ENCODE results near the gene BTC. TPM values are rescaled to one million over a fixed set of nuclear protein-coding genes. Genes with fewer than 3 reads are reported as not detected.
A peak's percentile ranks its signal among the peaks of the same experiment; 100 is the strongest.

The BTC gene
- polyA plus RNA-seq, 4 donors = 1.3 to 6.4 (median 3.1) TPM

DNA sequence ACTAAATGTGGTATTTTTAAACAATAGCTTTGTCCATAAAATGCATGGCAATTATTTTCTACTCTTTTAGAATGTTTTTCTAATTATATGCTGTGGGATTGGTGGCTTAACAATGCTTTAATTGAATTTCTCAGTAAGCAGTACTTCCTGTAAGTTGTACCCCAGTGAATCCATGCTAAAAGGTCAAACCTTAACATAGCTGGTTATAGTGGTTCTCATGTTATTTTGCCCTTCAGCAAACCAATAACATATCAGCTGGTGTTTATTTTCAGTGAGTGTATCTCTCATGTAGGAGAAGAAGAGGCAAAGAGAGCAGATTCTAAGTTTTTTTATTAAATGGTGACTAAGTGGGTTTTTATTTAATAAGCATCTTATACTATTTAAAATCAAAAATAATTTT lies 41.5 kb downstream of the BTC start:
- peaks cover 0 to 3% (median 0%) of the 10 kb centered on the region in 3 donors for H3K36me3 ChIP-seq (ENCODE audit: control insufficient read depth in 3 of 3, insufficient read depth in 2 of 3, low read depth in 1 of 3, low read length in 3 of 3)
- no peaks in the 10 kb centered on the region for H3K9me3 ChIP-seq (ENCODE audit: control insufficient read depth in 2 of 2, insufficient read depth in 1 of 2, low read depth in 1 of 2, low read length in 1 of 2)
- FAIRE-seq (no peak), DNase-seq (no peak)
- H3K4me3 ChIP-seq (ENCODE audit: low read depth in 1 of 3, low read length in 3 of 3) = no peak overlapping the region
- no peaks in the 10 kb centered on the region for H3K4me1 ChIP-seq (ENCODE audit: control insufficient read depth in 3 of 3, insufficient read depth in 2 of 3, low read depth in 1 of 3, low read length in 2 of 3)
- no peaks in the 10 kb centered on the region for H3K27me3 ChIP-seq (ENCODE audit: control insufficient read depth in 3 of 3, insufficient read depth in 3 of 3, low read length in 3 of 3)
- no peak overlapping the region for H3K27ac ChIP-seq (ENCODE audit: low read depth in 1 of 3, low read length in 2 of 3)

DNA sequence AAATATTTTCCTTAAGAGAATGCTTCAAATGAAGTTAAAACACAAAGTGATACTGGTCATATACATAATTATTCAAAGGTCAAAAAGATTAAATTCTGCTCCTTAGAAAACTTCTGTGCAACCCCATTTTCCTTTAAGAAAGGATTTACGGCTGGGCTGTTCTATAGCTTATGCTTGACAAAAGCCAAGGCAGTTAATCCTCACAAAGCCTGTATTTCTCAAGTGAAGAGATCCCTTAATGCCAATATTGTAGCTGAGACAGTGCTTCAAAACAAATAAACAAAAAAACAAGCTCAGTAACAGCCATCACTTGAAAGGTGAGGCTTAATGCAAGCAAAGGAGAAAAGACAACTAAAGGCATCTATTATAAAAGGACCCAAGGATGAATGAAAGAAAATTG lies 42.5 kb downstream of the BTC start:
- no peaks in the 10 kb centered on the region for H3K4me1 ChIP-seq (ENCODE audit: control insufficient read depth in 3 of 3, insufficient read depth in 2 of 3, low read depth in 1 of 3, low read length in 2 of 3)
- 95 to 98% (median 95%) methylated on average over 1 of the region's 1 CpG for WGBS, 3 donors
- no peak overlapping the region for H3K27ac ChIP-seq (ENCODE audit: low read depth in 1 of 3, low read length in 2 of 3)
- peaks cover 0 to 6% (median 0%) of the 10 kb centered on the region in 3 donors for H3K36me3 ChIP-seq (ENCODE audit: control insufficient read depth in 3 of 3, insufficient read depth in 2 of 3, low read depth in 1 of 3, low read length in 3 of 3)
- FAIRE-seq (no peak), DNase-seq (no peak)
- no peak overlapping the region for H3K4me3 ChIP-seq (ENCODE audit: low read depth in 1 of 3, low read length in 3 of 3)
- no peaks in the 10 kb centered on the region for H3K9me3 ChIP-seq (ENCODE audit: control insufficient read depth in 2 of 2, insufficient read depth in 1 of 2, low read depth in 1 of 2, low read length in 1 of 2)
- H3K27me3 ChIP-seq (ENCODE audit: control insufficient read depth in 3 of 3, insufficient read depth in 3 of 3, low read length in 3 of 3) = no peaks in the 10 kb centered on the region

DNA sequence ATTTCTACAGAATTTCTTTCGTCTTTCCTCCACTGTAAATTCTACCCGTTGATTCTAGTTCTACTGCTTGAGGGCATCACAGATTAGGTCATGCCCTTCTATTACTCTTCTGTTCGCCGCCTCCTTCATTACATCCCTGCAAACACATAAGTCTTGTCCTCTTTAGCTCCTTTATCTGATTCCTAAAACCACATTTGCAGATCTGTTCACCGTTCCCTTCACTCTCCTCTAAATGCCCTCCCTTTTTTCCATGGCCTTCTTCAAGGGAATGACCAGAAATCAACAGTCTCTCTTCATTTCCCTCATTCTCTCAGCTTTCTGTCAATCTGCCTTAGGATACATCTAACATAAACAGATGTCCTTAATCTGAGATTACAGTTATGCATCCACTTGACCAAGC lies 43.1 kb downstream of the BTC start:
- Histone ChIP-seq H3K36me3 (ENCODE audit: control insufficient read depth in 3 of 3, insufficient read depth in 2 of 3, low read depth in 1 of 3, low read length in 3 of 3) (peaks cover 0 to 6% (median 0%) of the 10 kb centered on the region in 3 donors), H3K27me3 (ENCODE audit: control insufficient read depth in 3 of 3, insufficient read depth in 3 of 3, low read length in 3 of 3) (no peaks in the 10 kb centered on the region), H3K9me3 (ENCODE audit: control insufficient read depth in 2 of 2, insufficient read depth in 1 of 2, low read depth in 1 of 2, low read length in 1 of 2) (no peaks in the 10 kb centered on the region), H3K4me3 (ENCODE audit: low read depth in 1 of 3, low read length in 3 of 3) (no peak overlapping the region), H3K4me1 (ENCODE audit: control insufficient read depth in 3 of 3, insufficient read depth in 2 of 3, low read depth in 1 of 3, low read length in 2 of 3) (no peaks in the 10 kb centered on the region), H3K27ac (ENCODE audit: low read depth in 1 of 3, low read length in 2 of 3) (no peak overlapping the region)
- no peak for DNase-seq
- WGBS, 3 donors = 71 to 86% (median 74%) methylated on average over 5 of the region's 5 CpGs
- no peak for FAIRE-seq

DNA sequence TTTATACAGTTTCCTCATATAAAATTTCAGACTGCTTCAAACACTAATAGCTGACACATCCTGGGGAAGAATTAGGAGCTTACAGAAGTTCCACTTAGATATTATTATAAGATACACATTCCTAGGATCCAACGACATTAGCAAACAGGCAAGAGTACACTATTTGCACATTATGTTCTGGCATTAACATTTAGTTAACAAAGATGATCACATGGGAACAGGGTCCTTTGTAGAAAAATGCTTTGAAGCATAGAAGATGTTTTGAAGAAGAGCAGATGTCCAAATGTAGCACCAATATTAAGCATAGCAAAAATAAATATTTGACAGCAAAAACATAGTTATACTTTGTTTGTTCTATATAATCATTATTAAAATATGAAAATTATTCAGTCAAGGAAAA lies 52.1 kb downstream of the BTC start:
- no peaks in the 10 kb centered on the region for H3K4me1 ChIP-seq (ENCODE audit: control insufficient read depth in 3 of 3, insufficient read depth in 2 of 3, low read depth in 1 of 3, low read length in 2 of 3)
- no peaks in the 10 kb centered on the region for H3K27me3 ChIP-seq (ENCODE audit: control insufficient read depth in 3 of 3, insufficient read depth in 3 of 3, low read length in 3 of 3)
- H3K9me3 ChIP-seq (ENCODE audit: control insufficient read depth in 2 of 2, insufficient read depth in 1 of 2, low read depth in 1 of 2, low read length in 1 of 2) = no peaks in the 10 kb centered on the region
- DNase-seq (no peak), FAIRE-seq (no peak)
- WGBS, 3 donors = 40 to 58% (median 55%) methylated on average over 1 of the region's 1 CpG
- H3K27ac ChIP-seq (ENCODE audit: low read depth in 1 of 3, low read length in 2 of 3) = no peak overlapping the region
- peaks cover 0 to 2% (median 0%) of the 10 kb centered on the region in 3 donors for H3K36me3 ChIP-seq (ENCODE audit: control insufficient read depth in 3 of 3, insufficient read depth in 2 of 3, low read depth in 1 of 3, low read length in 3 of 3)
- H3K4me3 ChIP-seq (ENCODE audit: low read depth in 1 of 3, low read length in 3 of 3) = no peak overlapping the region

DNA sequence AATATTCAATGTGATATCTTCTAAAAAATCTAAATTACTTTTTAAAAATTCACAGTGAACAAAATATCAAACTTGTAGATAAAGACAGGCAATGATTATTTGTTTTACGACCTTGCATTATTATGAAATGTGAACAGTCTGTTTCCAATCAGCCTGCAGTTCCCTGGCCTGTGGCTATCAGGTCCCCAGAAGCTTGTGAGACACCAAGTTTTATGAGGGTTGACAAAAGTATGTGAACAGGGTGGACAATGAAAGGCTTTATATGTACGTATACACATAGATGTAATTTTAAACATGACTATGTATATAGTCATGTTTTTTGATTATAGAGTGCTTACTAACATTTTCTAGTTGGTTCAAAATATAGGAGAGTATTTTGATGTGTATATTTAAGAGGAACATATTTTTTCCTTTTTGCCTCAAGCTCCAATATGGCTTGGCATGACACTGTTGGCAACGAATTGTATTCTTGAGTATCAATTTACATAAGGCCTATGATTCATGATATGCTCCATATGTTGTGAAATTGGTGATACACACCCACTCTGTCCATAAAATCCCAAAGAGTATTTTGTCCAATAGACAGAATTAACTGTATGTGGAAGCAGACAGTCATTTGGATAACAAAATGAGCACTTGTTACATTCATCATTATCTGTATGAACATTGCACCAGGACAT lies 55.7 kb downstream of the BTC start:
- Histone ChIP-seq H3K27me3 (ENCODE audit: control insufficient read depth in 3 of 3, insufficient read depth in 3 of 3, low read length in 3 of 3) (no peaks in the 10 kb centered on the region), H3K4me3 (ENCODE audit: low read depth in 1 of 3, low read length in 3 of 3) (no peak overlapping the region), H3K9me3 (ENCODE audit: control insufficient read depth in 2 of 2, insufficient read depth in 1 of 2, low read depth in 1 of 2, low read length in 1 of 2) (no peaks in the 10 kb centered on the region), H3K36me3 (ENCODE audit: control insufficient read depth in 3 of 3, insufficient read depth in 2 of 3, low read depth in 1 of 3, low read length in 3 of 3) (no peaks in the 10 kb centered on the region), H3K27ac (ENCODE audit: low read depth in 1 of 3, low read length in 2 of 3) (no peak overlapping the region), H3K4me1 (ENCODE audit: control insufficient read depth in 3 of 3, insufficient read depth in 2 of 3, low read depth in 1 of 3, low read length in 2 of 3) (no peaks in the 10 kb centered on the region)
- WGBS, 3 donors = 65 to 75% (median 68%) methylated on average over 3 of the region's 3 CpGs
- no peak for FAIRE-seq
- DNase-seq = no peak

DNA sequence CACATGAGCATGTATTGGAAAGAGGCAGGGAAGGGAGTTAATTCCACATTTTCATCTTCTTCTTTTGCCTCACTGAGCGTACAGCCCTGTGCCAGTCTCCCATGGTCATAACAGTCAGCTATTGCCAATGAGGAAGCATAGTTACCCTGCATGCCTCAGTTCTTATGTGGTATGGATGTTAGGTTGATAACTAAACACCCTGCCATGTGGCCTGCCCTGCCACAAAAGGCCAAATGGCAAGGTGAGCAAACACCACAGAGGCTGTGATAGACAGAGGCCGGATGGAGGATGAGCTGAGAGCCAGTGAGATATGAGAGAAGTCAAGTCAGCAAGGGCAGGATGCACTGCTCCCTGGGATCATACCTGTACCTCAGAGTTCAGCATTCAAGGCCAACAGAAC lies 59.3 kb downstream of the BTC start:
- DNase-seq (no peak), FAIRE-seq (no peak)
- no peak overlapping the region for H3K4me3 ChIP-seq (ENCODE audit: low read depth in 1 of 3, low read length in 3 of 3)
- no peaks in the 10 kb centered on the region for H3K36me3 ChIP-seq (ENCODE audit: control insufficient read depth in 3 of 3, insufficient read depth in 2 of 3, low read depth in 1 of 3, low read length in 3 of 3)
- WGBS, 3 donors = 84 to 93% (median 89%) methylated on average over 2 of the region's 2 CpGs
- H3K27ac ChIP-seq (ENCODE audit: low read depth in 1 of 3, low read length in 2 of 3) = no peak overlapping the region
- no peaks in the 10 kb centered on the region for H3K27me3 ChIP-seq (ENCODE audit: control insufficient read depth in 3 of 3, insufficient read depth in 3 of 3, low read length in 3 of 3)
- no peaks in the 10 kb centered on the region for H3K9me3 ChIP-seq (ENCODE audit: control insufficient read depth in 2 of 2, insufficient read depth in 1 of 2, low read depth in 1 of 2, low read length in 1 of 2)
- H3K4me1 ChIP-seq (ENCODE audit: control insufficient read depth in 3 of 3, insufficient read depth in 2 of 3, low read depth in 1 of 3, low read length in 2 of 3) = peaks cover 0 to 6% (median 0%) of the 10 kb centered on the region in 3 donors

DNA sequence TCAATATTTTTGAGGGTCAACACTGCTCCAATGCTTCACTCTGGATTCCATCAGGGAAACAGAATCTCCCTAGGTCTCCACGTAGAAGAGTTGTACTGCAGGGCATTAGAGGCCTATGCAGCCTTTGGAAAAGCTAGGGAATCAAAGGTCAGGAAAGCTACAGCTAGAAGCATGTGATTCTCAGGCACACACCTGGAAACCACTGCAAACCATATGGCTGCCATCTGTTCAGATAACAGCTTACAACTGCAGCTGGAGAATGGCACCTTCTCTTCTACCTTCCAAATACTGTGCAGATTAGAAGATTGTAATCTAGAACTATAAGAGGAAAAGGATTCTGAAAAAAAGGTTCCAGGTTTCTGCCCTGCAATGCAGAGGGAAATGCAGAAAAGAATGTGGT lies 60.6 kb downstream of the BTC start:
- FAIRE-seq (no peak), DNase-seq (peak; percentile 79 to 86)
- WGBS, 3 donors = 13 to 52% (median 15%) methylated on average over 1 of the region's 1 CpG
- H3K27me3 ChIP-seq (ENCODE audit: control insufficient read depth in 3 of 3, insufficient read depth in 3 of 3, low read length in 3 of 3) = no peaks in the 10 kb centered on the region
- H3K36me3 ChIP-seq (ENCODE audit: control insufficient read depth in 3 of 3, insufficient read depth in 2 of 3, low read depth in 1 of 3, low read length in 3 of 3) = no peaks in the 10 kb centered on the region
- H3K4me3 ChIP-seq (ENCODE audit: low read depth in 1 of 3, low read length in 3 of 3) = no peak overlapping the region
- peaks cover 0 to 6% (median 0%) of the 10 kb centered on the region in 3 donors for H3K4me1 ChIP-seq (ENCODE audit: control insufficient read depth in 3 of 3, insufficient read depth in 2 of 3, low read depth in 1 of 3, low read length in 2 of 3)
- no peaks in the 10 kb centered on the region for H3K9me3 ChIP-seq (ENCODE audit: control insufficient read depth in 2 of 2, insufficient read depth in 1 of 2, low read depth in 1 of 2, low read length in 1 of 2)
- H3K27ac ChIP-seq (ENCODE audit: low read depth in 1 of 3, low read length in 2 of 3) = peak overlapping the region in 1 of 3 donors; percentile 38

DNA sequence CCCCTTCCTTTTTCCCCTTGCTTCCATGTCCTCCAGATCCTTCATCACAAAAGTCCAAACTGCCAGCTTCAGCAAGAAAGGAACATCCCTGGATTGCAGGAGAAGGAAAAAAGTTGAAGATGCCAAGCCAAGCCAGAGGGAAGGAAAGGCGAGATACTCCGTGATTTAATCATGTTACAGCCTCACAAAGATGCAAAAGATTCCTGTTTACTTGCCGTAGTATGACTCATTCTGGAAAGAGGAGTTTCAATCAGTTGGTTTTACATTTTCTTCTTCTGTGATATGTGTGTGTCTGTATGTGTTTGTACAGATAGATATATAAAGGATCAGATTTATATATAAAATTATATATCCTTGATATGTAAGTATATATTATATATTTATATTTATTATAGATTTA lies 69.3 kb downstream of the BTC start:
- Histone ChIP-seq H3K4me3 (ENCODE audit: low read depth in 1 of 3, low read length in 3 of 3) (no peak overlapping the region), H3K4me1 (ENCODE audit: control insufficient read depth in 3 of 3, insufficient read depth in 2 of 3, low read depth in 1 of 3, low read length in 2 of 3) (no peaks in the 10 kb centered on the region), H3K27me3 (ENCODE audit: control insufficient read depth in 3 of 3, insufficient read depth in 3 of 3, low read length in 3 of 3) (no peaks in the 10 kb centered on the region), H3K27ac (ENCODE audit: low read depth in 1 of 3, low read length in 2 of 3) (no peak overlapping the region), H3K9me3 (ENCODE audit: control insufficient read depth in 2 of 2, insufficient read depth in 1 of 2, low read depth in 1 of 2, low read length in 1 of 2) (no peaks in the 10 kb centered on the region), H3K36me3 (ENCODE audit: control insufficient read depth in 3 of 3, insufficient read depth in 2 of 3, low read depth in 1 of 3, low read length in 3 of 3) (no peaks in the 10 kb centered on the region)
- 70 to 79% (median 70%) methylated on average over 3 of the region's 3 CpGs for WGBS, 3 donors
- peak; percentile 79 for FAIRE-seq
- DNase-seq = no peak

DNA sequence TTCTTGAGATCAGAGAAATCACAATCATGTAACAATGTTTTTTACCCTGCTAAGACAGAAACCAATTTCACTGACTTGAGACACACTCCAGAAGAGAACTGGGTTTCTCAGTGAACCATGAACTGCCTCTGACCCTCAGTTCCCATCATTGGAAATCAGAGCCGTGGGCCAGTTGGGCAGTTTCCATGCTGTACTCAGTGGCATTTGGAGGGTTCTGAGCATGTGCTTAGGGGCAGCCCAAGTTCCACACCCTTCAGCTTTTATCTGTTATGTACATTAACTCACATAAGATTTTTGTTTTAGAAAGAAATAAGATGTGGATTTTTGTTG lies 77.9 kb downstream of the BTC start:
- WGBS, 3 donors = 44 to 57% (median 52%) methylated on average over 1 of the region's 1 CpG

More for the DNA sequence above, 77.9 kb downstream of the BTC start:
- peaks cover 0 to 7% of the 10 kb centered on the region in 2 donors for H3K9me3 ChIP-seq (ENCODE audit: control insufficient read depth in 2 of 2, insufficient read depth in 1 of 2, low read depth in 1 of 2, low read length in 1 of 2)
- H3K36me3 ChIP-seq (ENCODE audit: control insufficient read depth in 3 of 3, insufficient read depth in 2 of 3, low read depth in 1 of 3, low read length in 3 of 3) = no peaks in the 10 kb centered on the region
- peaks cover 0 to 5% (median 0%) of the 10 kb centered on the region in 3 donors for H3K4me1 ChIP-seq (ENCODE audit: control insufficient read depth in 3 of 3, insufficient read depth in 2 of 3, low read depth in 1 of 3, low read length in 2 of 3)
- peak overlapping the region in 1 of 3 donors; percentile 80 for H3K27ac ChIP-seq (ENCODE audit: low read depth in 1 of 3, low read length in 2 of 3)
- FAIRE-seq (no peak), DNase-seq (no peak)
- H3K27me3 ChIP-seq (ENCODE audit: control insufficient read depth in 3 of 3, insufficient read depth in 3 of 3, low read length in 3 of 3) = no peaks in the 10 kb centered on the region
- no peak overlapping the region for H3K4me3 ChIP-seq (ENCODE audit: low read depth in 1 of 3, low read length in 3 of 3)
